ENCODE data around the gene PNISR.
"Not testable (repeated sequence)": the region's sequence is repeated elsewhere in the genome, so short reads cannot be mapped to it uniquely, and the experiment has no call there.

Gene PNISR

GRCh38 chr6:99424761-99425646, at the start of gene PNISR:
PNISR (minus strand) TSS chr6:99425308; CDS start chr6:99414659, 10,649 bp downstream.
- DNase-seq (ENCODE audit: low read depth), result peak; percentile 98

GRCh38 chr6:99473730-99474129, 48.6 kb upstream of the PNISR start:
- DNase-seq (ENCODE audit: low read depth), result no peak

GRCh38 chr6:99471638-99472037, 46.5 kb upstream of the PNISR start:
- no peak for DNase-seq (ENCODE audit: low read depth)

GRCh38 chr6:99467509-99468106, 42.5 kb upstream of the PNISR start:
- peak; percentile 3 for DNase-seq (ENCODE audit: low read depth)

GRCh38 chr6:99459133-99459532, 34.0 kb upstream of the PNISR start:
- not testable (repeated sequence) for DNase-seq (ENCODE audit: low read depth)

- DNase-seq (ENCODE audit: low read depth), result no peak
Observed at GRCh38 chr6:99458319-99458718, 33.2 kb upstream of the PNISR start.

GRCh38 chr6:99446076-99446475, 21.0 kb upstream of the PNISR start:
- DNase-seq (ENCODE audit: low read depth), result no peak

- DNase-seq (ENCODE audit: low read depth), result no peak
Observed at GRCh38 chr6:99434702-99435530, 9.8 kb upstream of the PNISR start.

- no peak for DNase-seq (ENCODE audit: low read depth)
Observed at GRCh38 chr6:99432877-99433276, 7.8 kb upstream of the PNISR start.

GRCh38 chr6:99431901-99432300, 6.8 kb upstream of the PNISR start:
- DNase-seq (ENCODE audit: low read depth), result no peak

- no peak for DNase-seq (ENCODE audit: low read depth)
Observed at GRCh38 chr6:99427988-99428387, 2.9 kb upstream of the PNISR start.

GRCh38 chr6:99426451-99426757, 1.3 kb upstream of the PNISR start:
- no peak for DNase-seq (ENCODE audit: low read depth)

- DNase-seq (ENCODE audit: low read depth), result peak; percentile 80
Observed at GRCh38 chr6:99425647-99426450, 741 bp upstream of the PNISR start.

GRCh38 chr6:99424022-99424421, 1.1 kb downstream of the PNISR start:
- DNase-seq (ENCODE audit: low read depth), result no peak

- no peak for DNase-seq (ENCODE audit: low read depth)
Observed at GRCh38 chr6:99422912-99423311, 2.2 kb downstream of the PNISR start.

GRCh38 chr6:99416892-99417767, 8.0 kb downstream of the PNISR start:
- DNase-seq (ENCODE audit: low read depth), result no peak

- no peak for DNase-seq (ENCODE audit: low read depth)
Observed at GRCh38 chr6:99416226-99416625, 8.9 kb downstream of the PNISR start.

- DNase-seq (ENCODE audit: low read depth), result no peak
Observed at GRCh38 chr6:99415446-99415845, 9.7 kb downstream of the PNISR start.

GRCh38 chr6:99412065-99412464, 13.0 kb downstream of the PNISR start:
- no peak for DNase-seq (ENCODE audit: low read depth)

- DNase-seq (ENCODE audit: low read depth), result no peak
Observed at GRCh38 chr6:99409672-99410071, 15.4 kb downstream of the PNISR start.

GRCh38 chr6:99407076-99407475, 18.0 kb downstream of the PNISR start:
- DNase-seq (ENCODE audit: low read depth), result no peak
